Smooth muscle cell (in vitro differentiated cells): ENCODE measurements around the gene MOV10. TPM values are rescaled to one million over a fixed set of nuclear protein-coding genes. Genes with fewer than 3 reads are reported as not detected.

Experiments used
- DNase-seq: peaks from one replicate; lab custom pipeline; 2025; ENCODE audit not compliant: unreplicated experiment; lab: John Stamatoyannopoulos, UW
- H2AFZ ChIP-seq: fragments of 200-600 bp; sonication (generic); 2 replicates; pipeline ENCODE4 v1.6.0; 2016; ENCODE audit warnings: antibody characterized with exemption, low read depth, mild to moderate bottlenecking
- H3F3A ChIP-seq: fragments of 200-600 bp; sonication (generic); 2 replicates; pipeline ENCODE4 v1.6.0; 2017; ENCODE audit warnings: antibody characterized with exemption, low read depth
- H3K27ac ChIP-seq: fragments of 200-600 bp; sonication (generic); 2 replicates; pipeline ENCODE4 v1.5.1; 2016; ENCODE audit warnings: low read depth, mild to moderate bottlenecking
- H3K27me3 ChIP-seq: fragments of 200-600 bp; sonication (generic); 2 replicates; pipeline ENCODE4 v1.6.1; 2016; ENCODE audit warnings: low read depth, mild to moderate bottlenecking
- H3K36me3 ChIP-seq: fragments of 200-600 bp; sonication (generic); 2 replicates; pipeline ENCODE4 v1.5.1; 2016; ENCODE audit warnings: low read depth
- H3K4me1 ChIP-seq: fragments of 200-600 bp; sonication (generic); 2 replicates; pipeline ENCODE4 v1.5.1; 2016; ENCODE audit warnings: low read depth
- H3K4me2 ChIP-seq: fragments of 200-600 bp; sonication (generic); 2 replicates; pipeline ENCODE4 v1.6.0; 2016; ENCODE audit warnings: mild to moderate bottlenecking
- H3K4me3 ChIP-seq: fragments of 200-600 bp; sonication (generic); 2 replicates; pipeline ENCODE4 v1.5.1; 2016; ENCODE audit warnings: mild to moderate bottlenecking
- H3K79me2 ChIP-seq: fragments of 200-600 bp; sonication (generic); 2 replicates; pipeline ENCODE4 v1.6.0; 2016; ENCODE audit warnings: low read depth, mild to moderate bottlenecking
- H3K9ac ChIP-seq: fragments of 200-600 bp; sonication (generic); 2 replicates; pipeline ENCODE4 v1.6.0; 2016; ENCODE audit warnings: low read depth
- H3K9me3 ChIP-seq: fragments of 200-600 bp; sonication (generic); replicated peaks from 2 replicates; pipeline ENCODE4 v1.5.1; 2016; ENCODE audit warnings: low read depth
- H4K20me1 ChIP-seq: fragments of 200-600 bp; sonication (generic); 2 replicates; pipeline ENCODE4 v1.6.0; 2016; ENCODE audit warnings: low read depth
- CTCF ChIP-seq: fragments of 200-600 bp; sonication (generic); IDR thresholded peaks from 2 replicates; pipeline ENCODE4 v1.5.1; 2017; ENCODE audit warnings: borderline replicate concordance, mild to moderate bottlenecking, antibody characterized with exemption; ENCODE audit not compliant: insufficient read depth, poor library complexity, severe bottlenecking
- WGBS: methylation state at CpG from one replicate; pipeline ENCODE4 v1.1.7; 2016; ENCODE audit warnings: low lambda C conversion rate; 5-methylcytosine and 5-hydroxymethylcytosine counted together
- polyA plus RNA-seq: library from polyadenylated mRNA; unstranded; fragments of >200 nt; fragmentation: Nextera tagmentation; extraction: Ambion mirVana; gene quantifications from 2 replicates; pipeline ENCODE4 v1.2.1, GENCODE V29; 2016
- total RNA-seq: library from RNA; depleted of rRNA; stranded (reverse); fragments of >200 nt; gene quantifications from 2 replicates; pipeline ENCODE4 v1.2.3, GENCODE V29; 2014

MOV10 gene
- total and polyA plus RNA-seq, 2 experiments from 2014 or later, result 36.9 to 56.8 TPM

- Histone ChIP-seq H2AFZ (no peak overlapping the region), H3K9me3 (no peaks in the 10 kb centered on the region), H3K27me3 (no peaks in the 10 kb centered on the region), H3K9ac (no peak overlapping the region), H3F3A (peaks cover 3% of the 10 kb centered on the region), H3K36me3 (no peaks in the 10 kb centered on the region), H3K4me2 (no peak overlapping the region), H4K20me1 (peaks cover 100% of the 10 kb centered on the region), H3K27ac (peak overlapping the region; percentile 17), H3K4me1 (no peaks in the 10 kb centered on the region), H3K79me2 (peaks cover 100% of the 10 kb centered on the region), H3K4me3 (no peak overlapping the region)
- no peak for DNase-seq
- no peak for TF ChIP-seq CTCF
- 92% methylated on average over 2 of the region's 2 CpGs for WGBS
Measured at GRCh38 chr1:112628516-112628915, 45.9 kb upstream of the MOV10 start.

- Histone ChIP-seq H3K27ac (no peak overlapping the region), H3K4me1 (no peaks in the 10 kb centered on the region), H3F3A (peaks cover 3% of the 10 kb centered on the region), H3K36me3 (no peaks in the 10 kb centered on the region), H3K79me2 (peaks cover 100% of the 10 kb centered on the region), H2AFZ (no peak overlapping the region), H3K4me2 (no peak overlapping the region), H3K4me3 (no peak overlapping the region), H4K20me1 (peaks cover 100% of the 10 kb centered on the region), H3K27me3 (no peaks in the 10 kb centered on the region), H3K9me3 (no peaks in the 10 kb centered on the region), H3K9ac (no peak overlapping the region)
- no peak for TF ChIP-seq CTCF
- DNase-seq, result no peak
Measured at GRCh38 chr1:112629256-112629655, 45.2 kb upstream of the MOV10 start.

- peaks cover 100% of the 10 kb centered on the region for H4K20me1 ChIP-seq
- H3K79me2 ChIP-seq, result peaks cover 100% of the 10 kb centered on the region
- TF ChIP-seq CTCF, result no peak
- H3K27me3 ChIP-seq, result no peaks in the 10 kb centered on the region
- H3K9me3 ChIP-seq, result no peaks in the 10 kb centered on the region
- H2AFZ ChIP-seq, result no peak overlapping the region
- H3K36me3 ChIP-seq, result no peaks in the 10 kb centered on the region
- no peak overlapping the region for H3K4me2 ChIP-seq
- H3K27ac ChIP-seq, result no peak overlapping the region
- DNase-seq, result no peak
- H3K4me3 ChIP-seq, result no peak overlapping the region
- H3K4me1 ChIP-seq, result peaks cover 3% of the 10 kb centered on the region
- H3K9ac ChIP-seq, result no peak overlapping the region
- H3F3A ChIP-seq, result peaks cover 8% of the 10 kb centered on the region
- WGBS, result 96% methylated on average over 2 of the region's 2 CpGs
Measured at GRCh38 chr1:112633628-112634027, 40.8 kb upstream of the MOV10 start.

- Histone ChIP-seq H3K9ac (no peak overlapping the region), H3K4me1 (peaks cover 3% of the 10 kb centered on the region), H3K79me2 (peaks cover 100% of the 10 kb centered on the region), H4K20me1 (peaks cover 100% of the 10 kb centered on the region), H2AFZ (no peak overlapping the region), H3K9me3 (no peaks in the 10 kb centered on the region), H3F3A (peaks cover 8% of the 10 kb centered on the region), H3K27me3 (no peaks in the 10 kb centered on the region), H3K27ac (peak overlapping the region; percentile 42), H3K4me2 (no peak overlapping the region), H3K4me3 (no peak overlapping the region), H3K36me3 (no peaks in the 10 kb centered on the region)
- no peak for DNase-seq
- TF ChIP-seq CTCF, result no peak
Measured at GRCh38 chr1:112634367-112634766, 40.1 kb upstream of the MOV10 start.
